Endometrium (tissue), 2 donors: ENCODE results near the gene RAD51B.

ENCODE experiments used
- FAIRE-seq: peaks from 2 replicates; lab custom pipeline; 2012; peaks lifted over from hg19 to GRCh38; lab: Jason Lieb, UNC
- donor health status: control.
- donor health status: control.

Gene RAD51B

DNA sequence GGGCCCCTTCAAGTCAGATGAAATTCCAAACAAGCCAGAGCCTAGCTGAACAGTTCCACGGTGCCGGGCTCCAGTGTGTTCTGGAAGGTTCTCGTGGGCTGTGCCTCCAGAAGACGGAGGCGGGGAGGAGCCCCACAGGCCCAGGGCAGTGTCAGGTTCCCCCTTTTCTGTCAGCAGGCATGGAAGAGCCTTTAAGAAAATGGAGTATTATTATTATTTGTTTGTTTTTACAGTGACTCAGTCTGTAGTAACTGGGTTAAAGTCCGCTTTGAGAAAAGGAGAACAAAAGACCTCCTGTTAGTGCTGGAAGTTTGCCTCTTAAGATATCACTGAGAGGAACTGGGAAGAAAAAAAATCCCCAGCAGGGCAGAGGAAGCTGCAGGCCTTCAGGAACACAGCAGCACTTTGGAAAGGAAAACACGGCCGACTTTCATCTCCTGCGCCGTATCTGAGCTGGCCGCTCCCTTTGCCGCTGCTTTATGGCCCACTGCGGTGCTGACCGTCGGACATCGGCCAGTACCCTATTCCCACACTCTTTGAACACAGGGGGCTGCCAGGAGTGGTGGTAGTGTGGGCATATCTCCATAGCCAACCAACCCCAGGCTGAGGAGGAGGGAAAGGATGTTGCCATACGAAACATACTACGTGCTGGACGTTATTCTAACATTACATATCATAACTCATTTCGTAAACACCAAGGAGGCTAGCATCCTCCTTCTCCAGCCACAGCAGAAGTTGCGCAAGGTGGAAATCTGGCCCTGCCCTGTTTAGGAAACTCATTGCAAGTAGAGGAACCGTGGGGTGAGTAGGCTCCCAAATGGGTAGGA is 779.3 kb downstream of the RAD51B start:
- peak; percentile 43 for FAIRE-seq

DNA sequence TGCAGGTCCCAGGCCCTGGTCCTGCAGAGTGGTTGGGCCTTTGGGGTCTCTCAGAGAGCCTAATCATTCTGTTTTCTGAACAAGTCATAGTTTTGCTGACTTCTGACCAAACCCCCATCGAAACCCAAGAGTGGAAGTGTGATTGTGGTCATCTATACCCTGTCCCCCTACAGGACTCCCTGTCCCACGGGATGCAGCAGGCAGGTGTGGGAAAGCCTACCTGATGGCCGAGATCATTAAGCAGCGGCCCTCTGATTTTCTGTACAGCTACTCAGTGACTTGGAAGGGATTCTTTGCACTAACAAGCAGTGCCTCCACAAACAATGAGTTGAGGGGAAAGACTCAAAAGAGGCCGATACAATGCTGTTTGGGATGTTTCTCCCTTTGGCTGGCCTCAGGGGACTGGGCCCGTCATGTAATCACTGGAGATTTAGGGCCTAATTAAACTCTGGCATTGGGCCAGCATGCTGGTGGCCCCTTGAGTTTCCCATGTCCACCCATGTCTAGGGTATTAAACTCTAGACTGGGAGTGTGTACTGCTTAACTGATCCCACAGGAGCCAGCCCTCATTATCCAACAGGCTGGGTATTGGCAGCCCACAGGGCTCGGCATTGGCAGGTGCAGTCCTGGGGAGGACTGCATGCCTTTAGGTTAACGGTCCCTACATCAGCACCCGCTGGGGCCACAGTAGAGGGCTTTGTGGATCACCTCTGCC is 780.5 kb downstream of the RAD51B start:
- no peak for FAIRE-seq

DNA sequence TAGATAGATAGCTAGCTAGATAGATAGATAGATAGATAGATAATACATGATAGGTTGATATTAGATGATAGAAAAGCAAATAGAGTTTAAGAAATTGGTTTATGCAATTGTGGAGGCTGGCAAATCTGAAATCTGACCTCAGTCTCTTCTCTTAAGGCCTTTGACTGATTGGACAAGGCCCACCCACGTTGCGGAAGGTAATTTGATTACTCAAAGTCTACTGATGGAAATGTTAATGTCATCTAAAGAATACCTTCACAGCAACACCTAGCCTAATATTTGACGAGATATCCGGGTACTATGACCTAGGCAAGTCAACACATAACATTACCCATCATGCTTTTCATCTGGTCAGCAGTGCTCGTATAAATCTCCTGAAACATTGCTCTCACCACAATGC is 782.9 kb downstream of the RAD51B start:
- FAIRE-seq, result no peak

DNA sequence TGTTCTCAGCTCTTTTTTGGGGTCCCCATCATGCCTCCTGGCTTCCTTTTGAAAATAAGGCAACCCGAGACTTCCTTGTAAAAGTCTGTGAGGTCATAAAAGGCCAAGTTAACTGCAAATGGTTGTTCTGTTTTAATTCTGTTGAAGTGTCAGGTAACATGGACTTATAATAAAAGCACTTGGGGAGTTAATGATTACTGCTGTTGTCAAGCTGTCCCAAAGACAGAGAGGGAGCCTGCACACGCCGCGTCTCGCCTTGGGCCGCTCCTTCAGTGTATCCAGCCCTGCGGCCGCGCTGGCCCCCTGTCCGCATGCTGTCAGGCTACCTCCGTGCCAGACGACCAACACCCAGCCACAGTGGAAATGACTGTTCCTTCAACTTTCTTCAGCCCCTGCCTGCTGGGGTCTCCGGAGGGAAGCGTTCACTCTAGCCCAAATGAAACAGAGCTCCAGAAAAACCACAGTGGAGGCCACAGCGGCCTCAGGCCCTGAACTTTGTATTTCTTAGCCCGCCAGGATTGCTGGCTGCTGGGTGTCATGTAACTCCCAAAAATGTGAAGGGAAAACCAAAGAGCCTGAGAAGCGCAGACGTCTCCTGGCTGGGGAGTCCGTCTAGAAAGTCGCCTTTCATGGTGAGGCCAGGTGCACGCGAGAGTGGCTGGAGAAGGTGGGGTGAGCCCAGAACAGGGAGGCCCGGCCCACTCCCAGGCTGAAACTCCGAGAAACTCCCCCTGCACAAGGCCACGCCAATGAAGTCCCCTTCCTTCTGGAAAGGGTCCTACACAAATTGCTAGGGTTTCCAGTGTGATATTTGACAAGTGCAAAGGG is 784.2 kb downstream of the RAD51B start:
- no peak for FAIRE-seq

- FAIRE-seq, result no peak
Observed at GRCh38 chr14:68604361-68604730, 784.8 kb downstream of the RAD51B start.

DNA sequence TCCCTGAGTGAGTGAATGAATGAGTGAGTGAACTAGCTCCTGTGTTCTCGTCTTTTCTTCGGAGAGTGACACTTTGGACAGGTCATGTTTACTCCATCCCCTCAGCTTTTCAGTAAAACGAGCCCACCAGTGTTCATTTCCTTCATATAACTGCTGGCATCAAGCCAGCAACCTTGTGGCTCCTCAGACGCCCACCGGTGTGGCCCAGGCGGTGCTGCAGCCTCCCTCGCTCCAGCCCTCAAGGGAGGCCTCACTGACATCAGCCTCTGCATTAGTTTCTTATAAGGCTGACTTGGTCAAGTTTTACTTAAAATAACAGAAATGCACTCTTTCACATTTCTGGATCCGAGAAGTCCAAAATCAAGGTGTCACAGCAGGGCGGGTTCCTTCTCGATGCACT is 785.2 kb downstream of the RAD51B start:
- FAIRE-seq, result no peak

DNA sequence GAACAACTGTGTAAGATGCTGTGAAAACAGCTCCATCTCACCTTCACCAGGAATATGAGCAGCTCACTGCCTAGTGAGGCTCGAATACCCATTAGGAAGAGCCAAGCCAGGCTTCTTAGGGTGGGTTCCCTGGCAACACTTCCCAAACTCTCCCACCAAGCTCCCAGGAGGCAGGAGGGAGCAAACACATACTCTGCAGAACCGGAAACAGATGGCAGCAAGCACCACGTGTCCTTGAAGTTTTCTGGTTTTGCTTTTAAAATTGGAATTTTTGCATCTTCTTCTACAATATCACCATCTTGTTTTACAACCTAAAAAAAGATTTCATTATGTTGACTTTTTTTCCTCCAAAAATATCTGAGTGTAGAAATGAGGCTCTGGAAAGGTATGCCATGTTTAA is 786.6 kb downstream of the RAD51B start:
- FAIRE-seq, result no peak

GRCh38 chr14:68606644-68607043 is 787.1 kb downstream of the RAD51B start:
- FAIRE-seq, result no peak

DNA sequence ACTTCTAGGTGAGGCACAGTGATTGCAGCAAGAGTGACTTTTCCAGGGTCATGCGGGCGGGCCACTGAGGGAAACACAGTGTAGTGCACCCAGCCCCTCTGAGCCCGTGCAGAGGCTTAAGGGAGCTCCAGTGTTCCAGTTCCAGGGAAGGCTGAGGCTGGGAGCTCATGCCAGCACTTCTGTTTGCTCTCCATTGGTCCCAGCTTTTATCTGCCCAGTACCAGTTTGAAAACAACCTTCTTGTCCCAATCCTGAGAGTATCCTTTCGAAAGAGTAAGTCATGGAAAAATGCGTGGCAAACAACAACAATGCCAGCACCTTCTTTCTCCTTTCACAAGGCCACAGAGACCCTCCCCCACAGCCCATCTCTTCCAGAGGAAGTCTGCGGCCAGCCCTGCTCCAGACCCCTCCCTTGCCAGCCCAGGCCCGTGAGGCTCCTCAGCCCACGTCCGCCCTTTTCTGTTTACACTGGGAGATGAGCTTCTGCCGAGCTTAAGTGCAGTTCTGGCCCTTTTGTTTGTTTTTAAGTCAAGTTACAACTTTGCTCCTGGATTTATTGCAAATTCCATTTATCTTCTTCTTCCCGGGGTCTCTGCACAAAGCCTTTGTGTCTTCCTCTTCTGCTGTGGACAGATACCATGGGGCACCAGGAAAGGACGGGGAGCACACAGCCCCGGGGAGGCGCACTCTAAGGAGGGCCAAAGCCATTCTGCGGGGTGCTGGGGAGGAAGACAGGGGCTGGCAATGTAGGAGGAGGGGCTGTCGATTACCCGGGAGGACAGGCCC is 787.7 kb downstream of the RAD51B start:
- FAIRE-seq, result peak; percentile 67

GRCh38 chr14:68607867-68608573 is 788.4 kb downstream of the RAD51B start:
- no peak for FAIRE-seq

DNA sequence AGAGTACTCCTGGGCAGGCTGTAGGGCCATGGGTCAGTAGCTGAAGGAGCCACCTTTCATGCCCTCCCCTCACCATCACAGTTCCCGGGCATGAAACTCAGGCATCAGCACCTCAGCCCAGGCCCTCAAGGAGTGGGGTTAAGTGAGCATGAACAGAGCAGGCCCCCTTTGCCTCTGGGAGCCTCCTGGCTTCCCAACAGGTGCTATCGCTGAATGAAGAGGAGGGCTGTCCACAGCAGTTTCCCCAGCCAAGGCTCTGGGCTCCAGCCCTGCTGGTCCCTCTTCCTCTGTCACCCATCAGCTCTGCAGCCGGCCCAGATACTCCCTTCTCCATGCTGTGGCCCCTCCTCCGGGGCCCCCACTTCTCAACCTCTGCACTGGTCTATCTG is 789.0 kb downstream of the RAD51B start:
- no peak for FAIRE-seq

DNA sequence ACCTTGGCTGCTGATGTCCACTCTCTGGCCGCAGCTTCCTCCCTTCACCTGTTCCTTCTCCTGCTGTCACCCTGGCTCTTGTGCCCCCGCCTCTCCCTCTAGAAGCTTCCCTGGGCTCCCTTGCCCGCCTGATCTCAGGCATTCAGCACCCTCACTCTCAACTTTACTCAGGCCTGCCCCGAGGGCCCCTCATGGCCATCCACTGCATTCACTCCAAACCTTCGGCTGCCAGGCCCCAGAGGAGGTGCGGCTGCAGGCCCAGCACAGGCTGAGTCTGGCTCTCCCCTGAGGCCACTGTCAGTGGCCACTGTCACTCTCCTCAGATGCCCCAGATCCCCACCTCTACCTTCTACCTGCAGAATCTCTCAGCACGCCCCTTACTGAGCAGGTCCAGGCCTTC is 789.4 kb downstream of the RAD51B start:
- FAIRE-seq, result no peak

DNA sequence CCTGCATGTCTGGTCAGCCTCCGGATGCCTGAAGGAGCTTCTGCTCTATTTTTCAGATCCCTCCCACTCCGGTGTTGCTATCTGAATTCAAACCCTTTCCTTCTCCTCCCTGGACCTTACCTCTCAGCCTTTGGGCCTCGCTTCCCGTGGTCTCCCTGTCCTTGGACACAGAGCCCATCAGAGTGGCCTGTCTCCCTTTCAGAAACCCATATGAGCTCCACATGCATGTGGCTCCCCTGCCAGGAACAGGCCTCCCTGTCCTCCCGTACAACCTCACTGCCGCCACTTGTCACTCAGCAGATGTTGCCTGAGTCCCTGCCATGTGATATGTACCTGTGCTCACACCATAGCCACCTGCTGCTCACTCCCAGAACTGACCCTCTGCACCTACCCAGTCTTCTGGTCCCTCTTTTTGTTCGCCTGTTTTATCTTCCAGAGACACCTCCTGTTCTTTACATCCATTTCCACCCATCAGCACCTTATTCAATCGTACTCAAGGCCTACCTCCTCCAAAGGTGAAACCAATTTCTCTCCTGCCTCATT is 790.7 kb downstream of the RAD51B start:
- no peak for FAIRE-seq

- FAIRE-seq, result no peak
Observed at GRCh38 chr14:68611599-68611998, 792.0 kb downstream of the RAD51B start.

GRCh38 chr14:68612049-68612448 is 792.5 kb downstream of the RAD51B start:
- peak; percentile 88 for FAIRE-seq

DNA sequence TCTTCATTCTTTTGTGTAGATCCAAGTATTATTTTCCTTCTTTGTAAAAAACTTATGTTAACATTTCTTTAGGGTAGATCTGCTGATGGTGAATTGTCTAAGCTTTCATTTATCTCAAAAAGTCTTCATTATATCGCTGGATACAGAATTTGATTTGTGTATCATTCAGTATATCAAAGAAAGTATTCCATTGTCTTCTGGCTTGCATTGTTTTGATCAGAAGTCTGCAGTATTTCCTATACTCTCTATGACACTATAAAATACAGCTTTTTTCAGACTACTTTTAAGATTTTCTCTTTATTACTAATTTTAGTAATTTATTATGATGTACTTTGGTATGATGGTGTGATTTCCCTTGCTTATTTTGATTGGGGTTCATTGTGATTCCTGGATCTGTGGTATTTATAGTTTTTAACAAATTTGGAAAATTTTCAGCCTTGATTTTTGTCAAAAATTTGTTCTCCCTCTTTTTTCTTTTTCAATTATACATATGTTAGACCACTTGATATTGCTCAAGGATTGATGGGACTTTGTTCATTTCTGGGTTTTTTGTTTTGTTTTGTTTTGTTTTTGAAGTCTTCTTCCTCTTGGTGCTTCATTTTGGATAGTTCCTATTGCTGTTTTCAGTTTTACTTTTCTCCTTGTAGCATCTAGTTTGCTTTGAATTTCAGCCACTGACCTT is 796.8 kb downstream of the RAD51B start:
- no peak for FAIRE-seq

- no peak for FAIRE-seq
Observed at GRCh38 chr14:68619790-68620574, 800.4 kb downstream of the RAD51B start.

DNA sequence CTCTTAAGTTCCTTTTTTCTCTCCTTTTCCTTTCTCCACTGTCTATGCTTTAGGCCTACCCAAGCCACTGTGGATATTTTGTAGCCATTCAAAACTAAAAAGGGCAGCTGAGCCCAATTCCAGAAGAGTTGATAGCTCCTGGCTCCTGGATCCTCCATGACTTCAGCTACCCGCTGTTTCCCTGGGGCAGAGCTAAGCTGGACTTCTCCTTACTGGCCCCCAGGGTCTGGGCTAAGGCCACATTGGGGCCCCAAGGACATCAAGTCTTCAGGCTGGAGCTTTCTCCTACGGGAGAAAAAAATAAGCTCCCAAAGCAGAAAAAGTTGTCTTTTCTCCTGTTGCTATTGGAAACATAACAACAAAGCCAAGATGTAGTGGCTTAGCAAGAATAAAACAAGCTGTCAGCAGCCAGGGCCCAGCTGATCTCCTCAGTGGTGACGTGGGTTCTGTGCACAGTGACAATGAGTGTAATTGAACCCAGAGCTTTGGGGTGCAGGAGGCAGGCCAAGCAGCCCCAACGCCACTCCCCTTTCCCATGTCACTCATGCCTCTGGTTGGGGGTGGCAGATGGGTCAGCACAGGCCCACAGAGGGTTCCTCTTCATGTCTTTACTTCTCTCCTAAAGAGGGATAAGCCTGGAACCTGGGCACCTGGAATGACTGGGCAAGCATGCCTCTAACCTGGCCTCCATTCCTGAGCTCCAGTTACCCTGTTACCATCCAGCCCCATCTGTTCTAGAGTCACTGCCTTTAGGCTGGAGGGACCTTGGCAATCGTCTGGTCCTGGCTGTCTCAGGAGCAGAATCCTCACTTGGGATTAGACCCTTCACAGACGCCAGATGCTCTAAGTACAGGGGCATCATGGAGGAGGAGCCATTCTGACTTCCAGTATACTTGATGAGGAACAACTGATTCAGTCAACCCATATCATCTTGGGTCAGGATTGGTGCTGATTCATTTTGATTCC is 802.1 kb downstream of the RAD51B start:
- FAIRE-seq, result no peak
